Measurements from ENCODE around the gene DNAJC1. TPM values are rescaled to one million over a fixed set of nuclear protein-coding genes. Genes with fewer than 3 reads are reported as not detected.

The DNAJC1 gene
- total RNA-seq, 2 experiments from 2014 or later: 22.3 to 23.0 TPM

GRCh38 chr10:21991785-21992184 is 11.7 kb downstream of the DNAJC1 start:
- peaks cover 4% of the 10 kb centered on the region for H3K4me1 Mint-ChIP-seq
- no peaks in the 10 kb centered on the region for H3K36me3 Mint-ChIP-seq
- H3K27me3 Mint-ChIP-seq: no peaks in the 10 kb centered on the region
- no peak overlapping the region for H3K4me3 Mint-ChIP-seq
- H3K9me3 Mint-ChIP-seq: no peaks in the 10 kb centered on the region
- DNase-seq (no peak), ATAC-seq (ENCODE audit: low read depth) (no peak)
- H3K27ac Mint-ChIP-seq: no peak overlapping the region
- POLR2A ChIA-PET: interaction anchor here (1.7 kb wide), 1 partner anchor 12 kb away, joined by 4 read pairs; the partner anchor contains the start of gene DNAJC1

GRCh38 chr10:21990449-21990848 is 13.1 kb downstream of the DNAJC1 start:
- no peaks in the 10 kb centered on the region for H3K27me3 Mint-ChIP-seq
- no peak overlapping the region for H3K27ac Mint-ChIP-seq
- POLR2A ChIA-PET: interaction anchor here (1.7 kb wide), 1 partner anchor 13 kb away, joined by 4 read pairs; the partner anchor contains the start of gene DNAJC1
- H3K9me3 Mint-ChIP-seq: peaks cover 3% of the 10 kb centered on the region
- H3K4me1 Mint-ChIP-seq: peaks cover 4% of the 10 kb centered on the region
- no peak overlapping the region for H3K4me3 Mint-ChIP-seq
- H3K36me3 Mint-ChIP-seq: no peaks in the 10 kb centered on the region
- DNase-seq (no peak), ATAC-seq (ENCODE audit: low read depth) (no peak)

- Mint-ChIP-seq H3K4me1 (peaks cover 4% of the 10 kb centered on the region), H3K27ac (no peak overlapping the region), H3K4me3 (no peak overlapping the region), H3K9me3 (peaks cover 3% of the 10 kb centered on the region), H3K27me3 (no peaks in the 10 kb centered on the region), H3K36me3 (no peaks in the 10 kb centered on the region)
- DNase-seq (no peak), ATAC-seq (ENCODE audit: low read depth) (peak; percentile 82)
- POLR2A ChIA-PET: no interaction called here
These were observed 13.9 kb downstream of the DNAJC1 start for GRCh38 chr10:21989453-21990154.

GRCh38 chr10:21985541-21985940 is 18.0 kb downstream of the DNAJC1 start:
- no peak for DNase-seq
- Mint-ChIP-seq H3K27ac (no peak overlapping the region), H3K4me1 (peaks cover 2% of the 10 kb centered on the region), H3K27me3 (no peaks in the 10 kb centered on the region), H3K36me3 (peaks cover 6% of the 10 kb centered on the region), H3K4me3 (no peak overlapping the region), H3K9me3 (peaks cover 3% of the 10 kb centered on the region)
- POLR2A ChIA-PET: no interaction called here
- no peak for ATAC-seq (ENCODE audit: low read depth)

- Mint-ChIP-seq H3K4me1 (peaks cover 2% of the 10 kb centered on the region), H3K4me3 (no peak overlapping the region), H3K27ac (no peak overlapping the region), H3K9me3 (peaks cover under 1% of the 10 kb centered on the region), H3K36me3 (peaks cover 6% of the 10 kb centered on the region), H3K27me3 (no peaks in the 10 kb centered on the region)
- POLR2A ChIA-PET: no interaction called here
- no peak for DNase-seq
- no peak for ATAC-seq (ENCODE audit: low read depth)
These were observed 22.4 kb downstream of the DNAJC1 start for GRCh38 chr10:21981118-21981517.

GRCh38 chr10:21980691-21981090 is 22.8 kb downstream of the DNAJC1 start:
- Mint-ChIP-seq H3K27me3 (no peaks in the 10 kb centered on the region), H3K36me3 (peaks cover 6% of the 10 kb centered on the region), H3K27ac (no peak overlapping the region), H3K9me3 (no peaks in the 10 kb centered on the region), H3K4me1 (peaks cover 2% of the 10 kb centered on the region), H3K4me3 (no peak overlapping the region)
- POLR2A ChIA-PET: no interaction called here
- ATAC-seq (ENCODE audit: low read depth) (no peak), DNase-seq (no peak)

- H3K4me1 Mint-ChIP-seq: peaks cover 2% of the 10 kb centered on the region
- no peak for DNase-seq
These were observed 25.2 kb downstream of the DNAJC1 start for GRCh38 chr10:21978191-21978862.

GRCh38 chr10:21976739-21977138 is 26.8 kb downstream of the DNAJC1 start:
- no peak for ATAC-seq (ENCODE audit: low read depth)
- Mint-ChIP-seq H3K9me3 (no peaks in the 10 kb centered on the region), H3K36me3 (peaks cover 1% of the 10 kb centered on the region), H3K27ac (no peak overlapping the region), H3K4me1 (peaks cover 3% of the 10 kb centered on the region), H3K27me3 (no peaks in the 10 kb centered on the region), H3K4me3 (no peak overlapping the region)
- no peak for DNase-seq
- POLR2A ChIA-PET: interaction anchor here (0.6 kb wide), 1 partner anchor 23 kb away, joined by 3 read pairs; no protein-coding TSS in a partner anchor

More at GRCh38 chr10:21978191-21978862, 25.2 kb downstream of the DNAJC1 start:
- Mint-ChIP-seq H3K27me3 (no peaks in the 10 kb centered on the region), H3K27ac (no peak overlapping the region), H3K9me3 (no peaks in the 10 kb centered on the region), H3K36me3 (peaks cover 4% of the 10 kb centered on the region), H3K4me3 (no peak overlapping the region)
- POLR2A ChIA-PET: no interaction called here
- ATAC-seq (ENCODE audit: low read depth): no peak

GRCh38 chr10:21976280-21976679 is 27.2 kb downstream of the DNAJC1 start:
- no peaks in the 10 kb centered on the region for H3K9me3 Mint-ChIP-seq
- peaks cover 3% of the 10 kb centered on the region for H3K4me1 Mint-ChIP-seq
- no peak for ATAC-seq (ENCODE audit: low read depth)
- no peak overlapping the region for H3K27ac Mint-ChIP-seq
- POLR2A ChIA-PET: interaction anchor here (0.6 kb wide), 1 partner anchor 23 kb away, joined by 3 read pairs; no protein-coding TSS in a partner anchor
- DNase-seq: no peak
- H3K27me3 Mint-ChIP-seq: no peaks in the 10 kb centered on the region
- H3K36me3 Mint-ChIP-seq: peaks cover 1% of the 10 kb centered on the region
- no peak overlapping the region for H3K4me3 Mint-ChIP-seq

- no peak for ATAC-seq (ENCODE audit: low read depth)
- POLR2A ChIA-PET: no interaction called here
- DNase-seq: no peak
- Mint-ChIP-seq H3K36me3 (peaks cover 1% of the 10 kb centered on the region), H3K4me3 (no peak overlapping the region), H3K9me3 (no peaks in the 10 kb centered on the region), H3K27me3 (no peaks in the 10 kb centered on the region), H3K4me1 (peaks cover 3% of the 10 kb centered on the region), H3K27ac (no peak overlapping the region)
These were observed 28.0 kb downstream of the DNAJC1 start for GRCh38 chr10:21975378-21975990.

- Mint-ChIP-seq H3K4me1 (peaks cover 2% of the 10 kb centered on the region), H3K36me3 (peaks cover 1% of the 10 kb centered on the region), H3K4me3 (no peak overlapping the region), H3K27me3 (no peaks in the 10 kb centered on the region), H3K27ac (no peak overlapping the region), H3K9me3 (no peaks in the 10 kb centered on the region)
- POLR2A ChIA-PET: no interaction called here
- ATAC-seq (ENCODE audit: low read depth): no peak
- no peak for DNase-seq
These were observed 30.9 kb downstream of the DNAJC1 start for GRCh38 chr10:21972584-21972983.

GRCh38 chr10:21969326-21970287 is 33.9 kb downstream of the DNAJC1 start:
- H3K9me3 Mint-ChIP-seq: peaks cover 3% of the 10 kb centered on the region
- no peak for DNase-seq
- H3K36me3 Mint-ChIP-seq: peaks cover 4% of the 10 kb centered on the region
- no peak overlapping the region for H3K27ac Mint-ChIP-seq
- H3K4me3 Mint-ChIP-seq: no peak overlapping the region
- no peak for ATAC-seq (ENCODE audit: low read depth)
- H3K27me3 Mint-ChIP-seq: no peaks in the 10 kb centered on the region
- POLR2A ChIA-PET: no interaction called here
- peaks cover 2% of the 10 kb centered on the region for H3K4me1 Mint-ChIP-seq
